ENCODE data around the gene PAIP2. TPM values are rescaled to one million over a fixed set of nuclear protein-coding genes. Genes with fewer than 3 reads are reported as not detected.

The PAIP2 gene
- total RNA-seq, 1 donor from 2014 or later: 66.0 TPM

- no peaks in the 10 kb centered on the region for H3K36me3 ChIP-seq
- peaks cover 29% of the 10 kb centered on the region for H3K4me1 ChIP-seq
- TF ChIP-seq POLR2AphosphoS5 (IDR thresholded peaks at IDR 0.05; ENCODE audit: insufficient read depth in 1 of 2, low read depth in 1 of 2) (no peak), POLR2A (IDR thresholded peaks at IDR 0.05) (no peak), CTCF (IDR thresholded peaks at IDR 0.05) (no peak)
- no peaks in the 10 kb centered on the region for H3K27me3 ChIP-seq
- no peak overlapping the region for H3K27ac ChIP-seq
- no peak for DNase-seq (ENCODE audit: extremely low spot score in 2 of 2)
- no peak overlapping the region for H3K4me3 ChIP-seq
- intact Hi-C loops (cut with DNase I): no loop called here
- no peaks in the 10 kb centered on the region for H3K9me3 ChIP-seq
Observed at GRCh38 chr5:139382807-139383206, 41.2 kb downstream of the PAIP2 start.

GRCh38 chr5:139383275-139383992, 41.8 kb downstream of the PAIP2 start, which contains the start of gene SLC23A1:
Gene SLC23A1, minus strand, starts transcription at chr5:139383297. Its CDS starts 44 bp downstream, at chr5:139383253.
- intact Hi-C loops (cut with DNase I): no loop called here
- Histone ChIP-seq H3K4me1 (peaks cover 36% of the 10 kb centered on the region), H3K27me3 (no peaks in the 10 kb centered on the region), H3K9me3 (no peaks in the 10 kb centered on the region), H3K36me3 (no peaks in the 10 kb centered on the region), H3K4me3 (no peak within 1 kb of the TSS), H3K27ac (peak within 1 kb of the TSS; percentile 80)
- no peak for DNase-seq (ENCODE audit: extremely low spot score in 2 of 2)
- no peak for TF ChIP-seq POLR2A (IDR thresholded peaks at IDR 0.05)
- TF ChIP-seq POLR2AphosphoS5 (IDR thresholded peaks at IDR 0.05; ENCODE audit: insufficient read depth in 1 of 2, low read depth in 1 of 2): no peak
- no peak for TF ChIP-seq CTCF (IDR thresholded peaks at IDR 0.05)

- TF ChIP-seq POLR2A (IDR thresholded peaks at IDR 0.05) (no peak), POLR2AphosphoS5 (IDR thresholded peaks at IDR 0.05; ENCODE audit: insufficient read depth in 1 of 2, low read depth in 1 of 2) (no peak), CTCF (IDR thresholded peaks at IDR 0.05) (no peak)
- peak in 1 of 2 donors; percentile 84 for DNase-seq (ENCODE audit: extremely low spot score in 2 of 2)
- H3K36me3 ChIP-seq: no peaks in the 10 kb centered on the region
- intact Hi-C loops (cut with DNase I): no loop called here
- H3K4me3 ChIP-seq: no peak overlapping the region
- peak overlapping the region; percentile 80 for H3K27ac ChIP-seq
- H3K4me1 ChIP-seq: peaks cover 38% of the 10 kb centered on the region
- H3K27me3 ChIP-seq: no peaks in the 10 kb centered on the region
- no peaks in the 10 kb centered on the region for H3K9me3 ChIP-seq
Observed at GRCh38 chr5:139383993-139384590, 42.4 kb downstream of the PAIP2 start.

GRCh38 chr5:139384591-139385051, 43.0 kb downstream of the PAIP2 start:
- DNase-seq (ENCODE audit: extremely low spot score in 2 of 2): peak in 1 of 2 donors; percentile 84
- peak overlapping the region; percentile 7 to 16 for H3K4me3 ChIP-seq
- H3K27ac ChIP-seq: peak overlapping the region; percentile 80
- H3K27me3 ChIP-seq: no peaks in the 10 kb centered on the region
- intact Hi-C loops (cut with DNase I): no loop called here
- H3K36me3 ChIP-seq: no peaks in the 10 kb centered on the region
- no peaks in the 10 kb centered on the region for H3K9me3 ChIP-seq
- TF ChIP-seq POLR2A (IDR thresholded peaks at IDR 0.05): no peak
- TF ChIP-seq CTCF (IDR thresholded peaks at IDR 0.05): no peak
- H3K4me1 ChIP-seq: peaks cover 38% of the 10 kb centered on the region
